HG03571 (cell line): ENCODE measurements around the gene NPFFR2.
A peak's percentile ranks its signal among the peaks of the same experiment; 100 is the strongest.
"Not testable (repeated sequence)": the region's sequence is repeated elsewhere in the genome, so short reads cannot be mapped to it uniquely, and the experiment has no call there.

ENCODE experiments used
- ATAC-seq: cut with Tn5 transposase; IDR thresholded peaks from one replicate; pipeline ENCODE4 v1.9.1; 2021; ENCODE audit not compliant: unreplicated experiment

The NPFFR2 gene

DNA sequence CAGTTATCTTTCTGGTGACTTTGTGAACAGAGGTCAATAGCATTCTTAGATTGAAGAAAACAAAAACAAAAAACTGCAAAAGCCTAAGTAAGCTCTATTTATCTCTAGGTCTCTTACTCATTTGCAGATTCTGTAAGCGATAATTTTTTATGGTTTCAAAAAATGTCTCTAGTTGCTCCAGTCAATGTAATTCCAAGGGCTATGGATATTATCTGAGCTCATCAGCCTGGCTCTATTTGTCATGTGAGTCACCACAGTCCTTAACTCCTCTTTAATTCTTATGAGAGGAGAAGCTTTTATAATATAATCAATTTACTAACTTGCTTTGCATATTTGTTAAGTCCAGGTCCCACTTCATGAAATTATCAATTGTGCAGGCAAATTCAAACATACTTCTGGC lies 79.1 kb downstream of the NPFFR2 start:
- no peak for ATAC-seq

DNA sequence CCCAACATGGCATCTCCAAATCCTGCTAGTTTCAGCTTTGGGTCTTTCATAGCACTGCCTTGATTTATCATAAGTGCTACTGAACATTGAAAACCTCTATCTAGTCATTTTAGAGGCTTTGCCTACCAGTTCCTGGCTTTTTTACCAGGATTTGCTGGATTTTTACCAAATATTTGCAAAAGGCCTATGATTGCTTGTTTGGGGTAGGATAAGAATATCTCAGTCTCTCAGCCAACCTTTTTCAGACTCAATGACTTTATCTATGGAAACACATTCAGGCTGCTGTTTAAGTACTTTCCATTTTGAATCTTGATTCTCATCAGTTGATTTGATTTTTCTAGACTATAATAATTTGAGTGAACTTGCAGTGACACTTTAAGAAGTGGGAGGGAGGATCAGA lies 80.1 kb downstream of the NPFFR2 start:
- ATAC-seq = no peak

DNA sequence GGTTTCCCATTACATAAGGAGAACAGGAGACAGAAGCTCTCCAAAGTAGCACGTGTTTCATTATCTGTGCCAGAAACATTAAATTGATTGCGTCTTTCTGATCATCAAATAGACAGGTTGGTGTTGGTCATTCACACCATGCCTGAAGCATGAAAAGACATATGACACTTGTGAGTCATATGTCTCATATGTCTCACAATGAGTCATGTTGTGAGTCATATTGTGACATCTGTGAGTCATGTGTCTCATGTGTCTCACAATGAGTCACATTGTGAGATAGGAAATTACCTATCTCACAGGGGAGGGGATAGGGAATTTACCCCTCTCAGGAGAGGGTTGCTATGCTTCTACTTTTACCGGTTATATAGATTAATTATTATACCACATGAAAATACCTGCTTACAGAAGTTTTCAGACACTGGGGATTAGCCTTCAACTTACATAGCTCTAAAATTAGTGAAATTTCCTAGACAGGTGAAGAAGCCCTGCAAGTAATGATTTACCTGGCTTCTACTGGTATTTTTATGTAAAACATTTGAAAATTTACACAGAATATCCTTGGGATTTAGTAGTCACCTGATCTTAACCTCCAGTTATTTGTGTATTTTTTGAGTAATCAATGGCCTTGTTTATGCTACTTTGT lies 80.8 kb downstream of the NPFFR2 start:
- peak; percentile 96 for ATAC-seq

DNA sequence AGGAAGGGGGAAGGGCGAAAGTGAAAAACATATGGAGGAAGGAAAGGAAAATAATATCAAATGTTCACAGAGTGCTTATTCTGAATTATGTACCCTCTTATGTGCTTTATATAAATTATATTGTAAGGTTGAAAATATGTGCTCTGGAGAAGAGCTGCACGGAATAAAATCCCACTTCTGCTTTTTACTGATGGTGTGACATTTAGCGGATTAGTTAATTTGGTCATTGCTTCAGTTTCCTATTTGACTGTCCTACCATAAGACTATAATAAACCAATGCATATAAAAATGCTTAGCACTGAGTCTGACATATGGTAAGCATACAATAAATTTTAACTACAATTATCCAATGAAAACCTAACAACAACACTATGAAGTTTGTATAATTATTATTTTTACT lies 86.2 kb downstream of the NPFFR2 start:
- no peak for ATAC-seq

DNA sequence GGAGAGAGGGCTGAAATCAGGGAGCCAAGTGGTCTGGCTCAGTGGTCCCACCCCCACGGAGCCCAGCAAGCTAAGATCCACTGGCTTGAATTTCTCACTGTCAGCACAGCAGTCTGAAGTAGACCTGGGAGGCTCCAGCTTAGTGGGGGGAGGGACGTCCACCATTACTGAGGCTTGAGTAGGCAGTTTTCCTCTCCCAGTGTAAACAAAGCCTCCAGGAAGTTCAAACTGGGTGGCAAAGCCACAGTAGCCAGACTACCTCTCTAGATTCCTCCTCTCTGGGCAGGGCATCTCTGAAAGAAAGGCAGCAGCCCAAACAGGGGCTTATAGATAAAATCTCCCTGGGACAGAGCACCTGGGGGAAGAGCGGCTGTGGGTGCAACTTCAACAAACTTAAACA lies 88.1 kb downstream of the NPFFR2 start:
- no peak for ATAC-seq

DNA sequence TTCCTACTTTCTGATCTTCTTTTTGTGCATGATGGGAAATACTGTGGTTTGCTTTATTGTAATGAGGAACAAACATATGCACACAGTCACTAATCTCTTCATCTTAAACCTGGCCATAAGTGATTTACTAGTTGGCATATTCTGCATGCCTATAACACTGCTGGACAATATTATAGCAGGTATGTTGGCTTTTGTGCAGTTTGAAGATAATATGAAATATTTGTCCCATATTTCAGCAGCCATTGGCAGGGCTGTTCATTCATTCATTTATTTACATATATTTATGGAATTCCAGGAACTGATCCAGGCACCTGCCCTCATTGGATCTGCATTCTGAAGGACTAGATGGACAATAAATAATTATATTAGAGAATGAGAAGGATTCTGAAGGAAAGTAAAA lies 96.9 kb downstream of the NPFFR2 start:
- ATAC-seq = no peak

DNA sequence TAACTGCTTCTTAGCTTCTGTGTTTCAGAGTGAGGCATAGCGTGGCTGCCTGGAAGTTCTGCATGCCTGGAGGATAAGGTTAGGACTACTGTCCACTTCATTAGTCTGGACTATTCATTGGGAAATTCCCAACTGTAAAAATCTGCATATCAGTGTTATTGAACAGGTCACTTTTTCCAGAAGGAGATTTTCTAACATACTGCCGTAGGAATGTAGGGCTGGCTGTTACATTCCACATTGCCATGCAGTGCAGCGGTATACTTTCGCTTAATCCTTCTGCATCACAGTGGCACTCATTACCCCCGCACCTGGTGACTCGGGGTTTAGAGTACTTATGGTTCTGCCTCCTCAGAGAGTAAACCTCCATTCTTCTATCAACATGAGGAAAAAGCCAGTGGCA lies 104.6 kb downstream of the NPFFR2 start:
- no peak for ATAC-seq

DNA sequence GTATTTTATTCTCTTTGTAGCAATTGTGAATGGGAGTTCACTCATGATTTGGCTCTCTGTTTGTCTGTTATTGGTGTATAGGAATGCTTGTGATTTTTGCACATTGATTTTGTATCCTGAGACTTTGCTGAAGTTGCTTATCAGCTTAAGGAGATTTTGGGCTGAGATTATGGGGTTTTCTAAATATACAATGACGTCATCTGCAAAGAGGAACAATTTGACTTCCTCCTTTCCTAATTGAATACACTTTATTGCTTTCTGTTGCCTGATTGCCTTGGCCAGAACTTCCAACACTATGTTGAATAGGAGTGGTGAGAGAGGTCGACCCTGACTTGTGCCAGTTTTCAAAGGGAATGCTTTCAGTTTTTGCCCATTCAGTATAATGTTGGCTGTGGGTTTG lies 108.2 kb downstream of the NPFFR2 start:
- not testable (repeated sequence) for ATAC-seq

DNA sequence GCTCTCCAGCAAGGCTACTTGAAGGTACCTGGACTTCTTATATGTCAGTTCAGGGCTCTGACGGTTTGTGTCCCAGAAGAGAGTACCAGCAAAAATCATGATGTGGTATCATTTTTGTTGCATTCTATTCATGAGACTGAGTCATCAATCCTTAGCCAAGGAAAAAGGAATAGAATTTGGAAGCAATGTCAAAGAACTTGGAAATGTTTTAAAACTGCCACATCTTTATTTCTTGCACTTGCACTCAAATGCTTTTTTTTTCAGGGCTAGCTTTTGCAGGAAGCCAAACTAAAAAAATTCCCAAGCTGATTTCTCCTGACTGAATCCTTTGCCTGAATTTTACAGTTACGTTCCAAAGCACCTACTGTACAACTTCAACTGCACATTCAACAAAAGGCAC lies 112.4 kb downstream of the NPFFR2 start:
- ATAC-seq = no peak

DNA sequence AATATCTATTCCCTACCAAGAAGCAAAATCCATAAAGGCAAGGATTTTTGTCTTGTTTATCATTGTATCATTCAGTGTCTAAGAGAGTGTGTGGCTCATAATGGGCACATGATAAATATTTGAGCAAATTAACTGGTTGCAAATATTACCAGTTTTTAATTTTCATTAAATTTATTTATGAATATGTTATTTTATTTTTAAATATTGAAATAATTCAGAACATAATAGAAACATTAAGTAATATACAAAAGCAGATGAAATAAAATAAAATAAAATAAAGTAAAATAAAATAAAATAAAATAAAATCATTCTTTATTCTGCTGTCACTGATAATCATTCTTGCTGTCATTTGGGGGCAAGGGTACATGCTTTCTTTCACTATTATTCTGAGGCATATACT lies 120.9 kb downstream of the NPFFR2 start:
- no peak for ATAC-seq

DNA sequence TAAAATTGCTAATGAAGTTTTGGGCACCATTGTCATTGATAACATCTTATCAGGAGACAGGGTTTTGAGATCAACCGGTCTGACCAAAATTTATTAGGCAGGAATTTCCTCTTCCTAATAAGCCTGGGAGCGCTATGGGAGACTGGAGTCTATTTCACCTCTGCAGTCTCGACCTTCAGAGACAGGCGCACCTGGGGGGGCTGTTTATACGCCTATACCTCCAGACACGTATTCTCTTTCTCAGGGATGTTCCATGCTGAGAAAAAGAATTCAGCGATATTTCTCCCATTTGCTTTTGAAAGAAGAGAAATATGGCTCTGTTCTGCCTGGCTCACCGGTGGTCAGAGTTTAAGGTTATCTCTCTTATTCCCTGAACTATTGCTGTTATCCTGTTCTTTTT lies 121.8 kb downstream of the NPFFR2 start:
- not testable (repeated sequence) for ATAC-seq

DNA sequence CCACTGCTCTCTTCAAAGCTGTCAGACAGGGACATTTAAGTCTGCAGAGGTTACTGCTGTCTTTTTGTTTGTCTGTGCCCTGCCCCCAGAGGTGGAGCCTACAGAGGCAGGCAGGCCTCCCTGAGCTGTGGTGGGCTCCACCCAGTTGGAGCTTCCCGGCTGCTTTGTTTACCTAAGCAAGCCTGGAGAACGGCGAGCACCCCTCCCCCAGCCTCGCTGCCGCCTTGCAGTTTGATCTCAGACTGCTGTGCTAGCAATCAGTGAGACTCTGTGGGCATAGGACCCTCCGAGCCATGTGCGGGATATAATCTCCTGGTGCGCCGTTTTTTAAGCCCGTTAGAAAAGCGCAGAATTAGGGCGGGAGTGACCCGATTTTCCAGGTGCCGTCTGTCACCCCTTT lies 137.5 kb downstream of the NPFFR2 start:
- ATAC-seq = not testable (repeated sequence)

DNA sequence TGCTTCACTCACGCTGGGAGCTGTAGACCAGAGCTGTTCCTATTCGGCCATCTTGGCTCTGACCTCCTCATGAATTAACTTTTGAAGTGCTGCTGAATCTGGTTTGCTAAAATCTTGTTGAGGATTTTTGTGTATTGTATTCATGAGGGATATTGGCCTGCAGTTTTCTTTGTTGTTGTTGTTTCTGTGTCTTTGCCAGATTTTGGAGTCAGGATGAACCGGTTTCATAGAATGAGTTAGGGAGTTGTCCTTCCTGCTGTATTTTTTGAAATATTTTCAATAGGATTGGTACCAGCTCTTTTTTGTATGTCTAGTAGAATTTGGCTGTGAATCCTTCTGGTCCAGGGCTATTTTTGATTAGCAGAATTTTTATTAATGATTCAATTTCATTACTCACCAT lies 138.1 kb downstream of the NPFFR2 start:
- ATAC-seq = no peak

DNA sequence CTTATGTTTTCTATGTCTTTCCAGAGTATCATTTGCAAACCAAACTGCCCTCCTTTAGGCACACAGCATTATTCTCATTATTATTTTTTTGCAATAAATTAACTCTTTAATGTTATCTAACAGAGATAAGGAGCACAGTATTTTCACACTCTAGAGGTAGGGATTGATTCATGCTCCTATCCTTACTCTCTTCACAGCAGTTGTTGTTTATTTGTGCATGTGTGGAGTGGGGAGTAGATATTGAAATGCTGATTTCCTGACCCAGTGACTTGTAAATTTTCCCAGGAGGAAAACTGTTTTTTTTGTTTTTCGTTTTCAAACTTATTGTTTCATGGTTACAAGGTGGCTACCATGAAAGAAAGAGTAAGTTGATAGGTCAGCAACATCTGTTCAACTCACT lies 140.0 kb downstream of the NPFFR2 start:
- no peak for ATAC-seq

DNA sequence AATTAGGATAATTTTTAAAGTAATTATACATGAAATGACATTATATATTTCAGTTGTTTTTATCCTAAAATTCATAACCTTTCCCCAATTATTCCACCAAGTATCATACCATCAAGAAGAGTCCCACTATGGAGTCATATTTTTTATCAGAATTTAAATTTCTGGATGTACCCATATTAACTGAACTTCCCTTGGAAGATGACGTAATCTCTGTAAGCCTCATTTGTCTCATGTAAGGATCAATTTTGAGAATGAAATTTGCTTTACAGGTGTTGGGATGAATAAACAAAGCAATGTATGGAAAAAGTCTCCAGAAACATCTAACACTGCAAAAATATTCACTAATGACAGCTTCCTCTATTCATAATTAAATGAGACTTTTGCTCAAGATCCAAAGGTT lies 147.5 kb downstream of the NPFFR2 start:
- no peak for ATAC-seq

DNA sequence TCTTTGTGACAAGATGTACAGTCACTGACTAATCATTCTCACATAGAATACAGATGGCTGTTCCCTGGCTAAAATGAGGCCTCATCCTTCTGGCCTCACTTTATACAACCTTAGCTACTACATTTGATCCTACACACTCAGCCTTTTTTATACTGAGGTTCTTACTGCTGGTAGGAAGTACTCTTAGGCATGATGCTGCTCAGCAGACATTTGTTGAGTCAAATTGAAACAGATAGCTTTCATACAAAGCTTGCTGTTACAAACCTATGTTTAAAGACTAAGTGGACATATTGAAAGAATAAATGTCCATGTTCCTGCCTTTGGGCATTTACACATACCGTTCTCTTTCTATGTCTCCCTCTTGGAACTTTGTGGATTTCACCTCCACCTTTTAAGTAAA lies 154.9 kb downstream of the NPFFR2 start:
- ATAC-seq = no peak

DNA sequence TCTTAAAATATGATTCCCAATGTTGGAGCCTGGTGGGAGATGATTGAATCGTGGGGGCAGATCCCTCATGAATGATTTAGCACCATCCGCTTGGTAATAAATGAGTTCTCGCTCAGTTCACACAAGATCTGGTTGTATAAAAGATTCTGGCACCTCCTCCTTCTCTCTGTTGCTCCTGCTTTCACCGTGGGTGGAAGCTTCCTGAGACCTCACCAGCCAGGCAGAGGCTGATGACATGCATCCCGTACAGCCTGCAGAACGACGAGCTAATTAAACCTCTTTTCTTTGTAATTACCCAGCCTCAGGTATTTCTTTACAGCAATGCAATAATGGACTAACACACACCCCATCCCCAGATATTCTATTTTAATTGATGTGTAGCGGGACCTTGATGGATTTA lies 162.2 kb downstream of the NPFFR2 start:
- ATAC-seq = no peak

DNA sequence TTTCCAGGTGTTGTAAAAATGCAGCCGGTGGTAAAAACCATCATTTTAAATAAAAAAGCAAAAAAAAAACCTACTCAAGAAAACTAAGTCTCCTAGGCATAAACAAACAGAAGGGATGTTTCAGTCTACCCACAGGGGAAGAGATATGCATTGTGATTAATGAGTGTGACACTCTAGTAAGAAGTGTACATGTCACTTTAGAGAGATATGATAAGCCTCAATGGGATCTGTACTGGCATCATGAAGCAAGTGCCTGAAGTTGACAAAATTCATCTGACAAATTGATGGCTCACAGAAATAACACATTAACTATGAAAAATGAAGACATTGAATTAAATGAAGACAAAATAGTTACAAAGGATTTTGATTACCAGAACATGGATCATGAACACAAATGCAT lies 162.7 kb downstream of the NPFFR2 start:
- ATAC-seq = no peak
